ENCODE measurements around the gene SPPL2B.

Gene SPPL2B

DNA sequence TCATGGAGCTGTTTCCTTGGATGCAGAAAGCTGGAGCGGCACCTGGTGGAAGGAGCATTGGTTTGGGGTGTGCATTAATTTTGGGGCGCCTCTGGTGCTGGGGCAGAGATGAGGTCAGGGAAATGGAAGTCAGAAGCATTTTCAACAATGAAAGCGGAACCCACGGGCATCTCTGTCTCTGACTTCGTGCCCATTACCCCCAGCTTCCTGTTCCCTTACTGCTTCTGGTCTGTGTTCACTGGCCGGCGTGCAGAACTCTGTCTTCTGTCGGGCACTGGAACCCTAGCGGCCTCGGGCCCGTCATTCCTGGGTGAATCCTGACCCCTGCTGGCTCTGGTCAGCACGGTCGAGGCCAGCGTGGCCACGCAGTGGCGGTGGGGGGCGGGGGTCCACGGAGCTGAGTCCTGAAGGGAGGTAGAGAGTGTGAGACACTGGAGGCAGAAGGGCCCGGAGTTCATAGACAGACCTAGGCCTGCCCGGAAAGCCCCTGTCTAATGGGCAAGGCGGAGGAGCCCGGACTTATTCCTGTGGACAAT lies 12.6 kb upstream of the SPPL2B start:
- Histone ChIP-seq H3K4me3 (ENCODE audit: low read length) (no peak overlapping the region), H3K4me1 (ENCODE audit: insufficient read depth, low read length) (no peaks in the 10 kb centered on the region), H3K9me3 (ENCODE audit: insufficient read depth, low read depth, low read length) (peaks cover 5% of the 10 kb centered on the region; the same call in 1 of the 2 replicates), H3K36me3 (ENCODE audit: insufficient read depth, low read length) (no peaks in the 10 kb centered on the region), H3K9ac (ENCODE audit: low read depth, low read length) (no peak overlapping the region), H3K27ac (ENCODE audit: low read depth, low read length) (no peak overlapping the region), H3K27me3 (ENCODE audit: insufficient read depth, low read length) (no peaks in the 10 kb centered on the region)
- 34% methylated on average over 22 of the region's 22 CpGs for WGBS

DNA sequence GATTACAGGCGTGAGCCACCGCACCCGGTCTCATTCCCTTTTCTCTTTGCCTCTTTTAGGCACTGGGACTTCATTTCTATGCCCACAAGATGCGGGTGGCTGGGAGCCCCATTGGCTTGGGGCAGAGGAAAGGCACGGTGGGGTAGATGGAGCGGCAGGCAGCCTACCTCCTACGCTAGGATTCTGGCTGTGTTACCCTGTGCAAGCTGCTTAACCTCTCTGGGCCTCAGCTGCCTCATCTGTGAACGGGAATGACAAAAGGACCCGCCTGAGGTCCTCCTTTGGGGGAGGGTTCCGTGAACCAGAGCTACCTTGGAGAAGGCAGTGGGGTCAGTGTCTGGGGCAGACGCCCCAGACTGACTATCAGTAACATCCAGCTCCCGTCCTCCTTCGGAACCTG lies 11.2 kb upstream of the SPPL2B start:
- H3K4me3 ChIP-seq (ENCODE audit: low read length) = no peak overlapping the region
- H3K27me3 ChIP-seq (ENCODE audit: insufficient read depth, low read length) = no peaks in the 10 kb centered on the region
- H3K36me3 ChIP-seq (ENCODE audit: insufficient read depth, low read length) = 0 out of 2 replicates have a peak, but pooled peaks cover 5% of the 10 kb centered on the region
- peaks cover 5% of the 10 kb centered on the region; the same call in 1 of the 2 replicates for H3K9me3 ChIP-seq (ENCODE audit: insufficient read depth, low read depth, low read length)
- no peak overlapping the region for H3K9ac ChIP-seq (ENCODE audit: low read depth, low read length)
- no peak overlapping the region for H3K27ac ChIP-seq (ENCODE audit: low read depth, low read length)
- no peaks in the 10 kb centered on the region for H3K4me1 ChIP-seq (ENCODE audit: insufficient read depth, low read length)
- 89% methylated on average over 13 of the region's 13 CpGs for WGBS

DNA sequence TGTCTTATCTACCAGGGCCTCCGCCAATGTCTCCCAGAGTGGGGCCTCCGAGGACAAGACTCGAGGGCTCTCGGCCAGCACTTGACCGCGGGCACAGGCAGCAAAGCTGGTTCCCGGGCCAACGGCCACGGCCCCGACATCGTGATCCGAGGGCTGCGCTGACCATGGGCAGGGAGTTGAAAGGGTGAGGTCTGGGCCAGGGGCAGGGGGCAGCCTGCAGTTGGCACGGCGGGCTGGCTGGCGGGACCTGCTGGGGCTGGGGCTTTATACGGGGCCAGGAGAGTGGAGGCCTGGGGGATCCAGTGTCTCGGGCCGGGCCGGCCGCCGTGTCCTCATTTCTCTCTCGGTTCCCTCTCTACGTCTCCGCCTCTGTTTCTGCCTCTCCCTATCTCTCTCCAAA lies 10.7 kb upstream of the SPPL2B start:
- Histone ChIP-seq H3K27me3 (ENCODE audit: insufficient read depth, low read length) (no peaks in the 10 kb centered on the region), H3K9me3 (ENCODE audit: insufficient read depth, low read depth, low read length) (peaks cover 5% of the 10 kb centered on the region; the same call in 1 of the 2 replicates), H3K9ac (ENCODE audit: low read depth, low read length) (no peak overlapping the region), H3K36me3 (ENCODE audit: insufficient read depth, low read length) (0 out of 2 replicates have a peak, but pooled peaks cover 10% of the 10 kb centered on the region), H3K4me1 (ENCODE audit: insufficient read depth, low read length) (no peaks in the 10 kb centered on the region), H3K4me3 (ENCODE audit: low read length) (no peak overlapping the region), H3K27ac (ENCODE audit: low read depth, low read length) (no peak overlapping the region)
- 93% methylated on average over 25 of the region's 25 CpGs for WGBS

DNA sequence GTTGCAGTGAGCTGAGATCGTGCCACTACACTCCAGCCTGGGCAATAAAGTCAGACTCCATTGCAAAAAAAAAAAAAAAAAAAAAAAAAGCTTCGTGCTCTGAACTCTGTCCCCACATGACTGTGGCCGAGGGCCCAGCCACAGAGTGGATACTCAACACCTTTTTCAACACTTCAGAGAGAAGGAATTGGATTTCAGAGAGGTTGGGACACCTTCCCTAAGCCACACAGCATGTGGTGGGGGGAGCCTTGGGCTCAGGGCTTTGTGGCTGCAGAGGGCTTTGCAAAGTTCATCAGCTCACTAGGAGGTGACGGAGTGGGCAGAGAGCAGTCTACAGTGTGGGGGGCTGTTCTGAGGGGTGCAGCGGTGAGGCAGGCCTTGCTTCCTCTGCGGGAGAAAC lies 9.6 kb upstream of the SPPL2B start:
- no peak overlapping the region for H3K27ac ChIP-seq (ENCODE audit: low read depth, low read length)
- WGBS = 91% methylated on average over 4 of the region's 6 CpGs
- no peaks in the 10 kb centered on the region for H3K4me1 ChIP-seq (ENCODE audit: insufficient read depth, low read length)
- H3K9me3 ChIP-seq (ENCODE audit: insufficient read depth, low read depth, low read length) = peaks cover 5% of the 10 kb centered on the region; the same call in 1 of the 2 replicates
- H3K36me3 ChIP-seq (ENCODE audit: insufficient read depth, low read length) = peaks cover 19% of the 10 kb centered on the region; the same call in 1 of the 2 replicates
- H3K27me3 ChIP-seq (ENCODE audit: insufficient read depth, low read length) = no peaks in the 10 kb centered on the region
- H3K4me3 ChIP-seq (ENCODE audit: low read length) = no peak overlapping the region
- no peak overlapping the region for H3K9ac ChIP-seq (ENCODE audit: low read depth, low read length)

DNA sequence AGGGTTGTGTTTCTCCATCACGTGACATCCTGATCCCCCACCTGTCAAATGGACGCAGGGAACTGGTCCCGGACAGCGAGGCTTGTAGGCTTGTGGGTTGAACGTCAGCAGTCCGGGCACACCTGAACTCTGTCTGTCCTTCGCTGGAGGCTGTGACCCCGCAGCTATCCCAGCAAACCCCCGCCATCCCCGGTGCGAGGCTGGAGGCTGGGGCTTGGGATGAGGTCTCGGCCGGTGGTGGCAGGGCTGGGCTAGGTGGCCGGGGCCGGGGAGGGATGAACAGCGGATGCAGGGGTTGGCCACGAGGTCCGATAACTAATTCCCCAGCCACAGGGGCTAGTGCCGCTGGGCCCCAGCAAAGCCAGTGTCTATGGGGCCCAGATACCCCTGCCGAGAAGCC lies 8.9 kb upstream of the SPPL2B start:
- H3K27me3 ChIP-seq (ENCODE audit: insufficient read depth, low read length) = no peaks in the 10 kb centered on the region
- 90% methylated on average over 20 of the region's 20 CpGs for WGBS
- no peak overlapping the region for H3K9ac ChIP-seq (ENCODE audit: low read depth, low read length)
- peaks cover 5% of the 10 kb centered on the region; the same call in 1 of the 2 replicates for H3K9me3 ChIP-seq (ENCODE audit: insufficient read depth, low read depth, low read length)
- H3K27ac ChIP-seq (ENCODE audit: low read depth, low read length) = no peak overlapping the region
- H3K4me1 ChIP-seq (ENCODE audit: insufficient read depth, low read length) = no peaks in the 10 kb centered on the region
- H3K4me3 ChIP-seq (ENCODE audit: low read length) = no peak overlapping the region
- peaks cover 25% of the 10 kb centered on the region for H3K36me3 ChIP-seq (ENCODE audit: insufficient read depth, low read length)

DNA sequence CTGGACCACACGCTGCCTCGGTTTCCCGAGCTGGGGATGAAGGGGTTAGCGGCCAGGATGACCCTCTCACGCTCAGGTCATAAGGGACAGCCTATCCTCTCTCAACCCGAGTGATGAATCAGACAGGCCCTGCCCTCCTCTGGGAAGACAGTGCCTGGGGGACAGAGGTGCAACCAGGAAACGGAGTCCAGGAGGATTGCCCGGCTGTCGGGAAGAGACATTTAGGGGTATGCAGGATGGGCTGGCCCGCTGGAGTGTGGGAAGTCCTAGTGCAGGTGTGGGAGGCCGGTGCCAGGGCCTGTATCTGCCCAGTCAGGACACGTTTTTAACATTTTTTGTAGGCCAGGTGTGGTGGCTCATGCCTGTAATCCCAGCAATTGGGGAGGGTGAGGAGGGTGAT lies 8.4 kb upstream of the SPPL2B start:
- WGBS = 85% methylated on average over 12 of the region's 12 CpGs
- Histone ChIP-seq H3K36me3 (ENCODE audit: insufficient read depth, low read length) (peaks cover 30% of the 10 kb centered on the region), H3K27me3 (ENCODE audit: insufficient read depth, low read length) (no peaks in the 10 kb centered on the region), H3K4me1 (ENCODE audit: insufficient read depth, low read length) (no peaks in the 10 kb centered on the region), H3K27ac (ENCODE audit: low read depth, low read length) (no peak overlapping the region), H3K9ac (ENCODE audit: low read depth, low read length) (no peak overlapping the region), H3K9me3 (ENCODE audit: insufficient read depth, low read depth, low read length) (0 out of 2 replicates have a peak, but pooled peaks cover 1% of the 10 kb centered on the region), H3K4me3 (ENCODE audit: low read length) (no peak overlapping the region)

DNA sequence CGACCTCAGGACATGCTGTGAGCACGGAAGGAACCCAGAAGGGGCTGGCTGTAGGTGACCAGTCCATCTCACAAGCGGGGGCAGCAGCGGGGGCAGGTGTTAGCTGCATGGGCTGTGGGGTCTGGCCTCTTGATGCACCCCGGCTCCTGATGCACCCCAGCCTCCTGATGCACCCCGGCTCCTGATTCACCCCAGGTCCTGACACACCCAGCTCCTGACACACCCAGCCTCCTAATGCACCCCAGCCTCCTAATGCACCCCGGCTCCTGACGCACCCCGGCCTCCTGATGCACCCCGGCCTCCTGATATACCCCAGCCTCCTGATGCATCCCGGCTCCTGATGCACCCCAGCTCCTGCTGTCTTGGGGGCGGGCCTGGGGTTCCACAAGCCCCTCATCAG lies 7.5 kb upstream of the SPPL2B start:
- no peaks in the 10 kb centered on the region for H3K27me3 ChIP-seq (ENCODE audit: insufficient read depth, low read length)
- no peak overlapping the region for H3K4me3 ChIP-seq (ENCODE audit: low read length)
- H3K4me1 ChIP-seq (ENCODE audit: insufficient read depth, low read length) = no peaks in the 10 kb centered on the region
- no peak overlapping the region for H3K27ac ChIP-seq (ENCODE audit: low read depth, low read length)
- H3K9me3 ChIP-seq (ENCODE audit: insufficient read depth, low read depth, low read length) = no peaks in the 10 kb centered on the region
- no peak overlapping the region for H3K9ac ChIP-seq (ENCODE audit: low read depth, low read length)
- 91% methylated on average over 12 of the region's 12 CpGs for WGBS
- peaks cover 34% of the 10 kb centered on the region for H3K36me3 ChIP-seq (ENCODE audit: insufficient read depth, low read length)

DNA sequence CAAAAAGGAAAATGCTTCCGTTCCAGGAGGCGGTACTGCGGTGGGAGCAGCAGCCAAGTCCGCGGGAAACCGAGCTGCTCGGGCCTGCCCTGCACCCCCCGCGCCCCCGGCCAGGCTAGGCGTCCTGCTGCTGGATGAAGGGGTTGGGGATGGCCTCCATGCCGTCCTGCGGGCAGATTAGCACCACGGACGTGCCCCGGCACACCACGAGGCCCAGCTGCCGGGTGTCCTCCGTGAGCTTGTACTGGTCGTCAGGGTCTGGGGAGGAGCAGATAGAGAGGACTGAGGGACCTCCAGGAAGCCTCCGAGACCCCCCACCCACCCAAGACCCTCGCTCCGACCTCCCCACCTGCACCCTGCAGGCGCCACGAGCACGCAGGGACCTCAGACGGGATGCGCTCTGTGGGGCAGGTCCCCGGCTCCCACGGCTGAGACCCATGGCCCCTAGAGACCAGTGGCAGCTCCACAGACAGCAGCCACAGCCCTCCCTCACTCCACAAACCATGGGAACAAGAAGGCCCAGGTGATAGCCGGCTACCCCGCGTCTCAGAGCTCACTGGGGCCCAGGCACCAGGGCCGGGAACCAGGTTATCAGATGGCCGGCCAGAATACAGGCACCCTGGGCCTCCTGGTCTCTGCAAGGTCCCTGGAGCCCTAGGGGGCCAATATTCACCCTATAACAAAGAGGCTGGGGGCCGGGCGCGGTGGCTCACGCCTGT lies 6.8 kb upstream of the SPPL2B start:
- peaks cover 36% of the 10 kb centered on the region for H3K36me3 ChIP-seq (ENCODE audit: insufficient read depth, low read length)
- H3K9me3 ChIP-seq (ENCODE audit: insufficient read depth, low read depth, low read length) = no peaks in the 10 kb centered on the region
- no peaks in the 10 kb centered on the region for H3K27me3 ChIP-seq (ENCODE audit: insufficient read depth, low read length)
- H3K27ac ChIP-seq (ENCODE audit: low read depth, low read length) = no peak overlapping the region
- no peaks in the 10 kb centered on the region for H3K4me1 ChIP-seq (ENCODE audit: insufficient read depth, low read length)
- H3K4me3 ChIP-seq (ENCODE audit: low read length) = no peak overlapping the region
- 94% methylated on average over 39 of the region's 39 CpGs for WGBS
- no peak overlapping the region for H3K9ac ChIP-seq (ENCODE audit: low read depth, low read length)

DNA sequence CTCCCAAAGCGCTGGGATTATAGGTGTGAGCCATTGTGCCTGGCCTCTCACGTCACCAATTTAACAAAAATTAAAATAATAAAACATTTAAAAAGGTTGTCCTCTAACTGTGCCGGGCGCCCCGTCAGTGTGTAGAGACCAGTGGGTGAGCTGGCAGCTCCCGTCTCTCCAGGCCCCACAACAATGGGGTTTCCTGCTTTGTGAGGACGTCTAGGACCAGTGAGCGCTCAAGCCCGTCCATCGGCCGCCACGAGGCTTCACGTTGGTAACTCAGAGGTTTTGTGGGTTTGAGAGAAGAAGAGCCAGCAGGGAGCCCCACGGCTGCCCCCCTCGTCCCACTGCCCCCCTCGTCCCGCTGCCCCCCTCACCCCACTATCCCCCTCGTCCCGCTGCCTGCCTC lies 4.8 kb upstream of the SPPL2B start:
- Histone ChIP-seq H3K4me3 (ENCODE audit: low read length) (no peak overlapping the region), H3K27me3 (ENCODE audit: insufficient read depth, low read length) (no peaks in the 10 kb centered on the region), H3K27ac (ENCODE audit: low read depth, low read length) (no peak overlapping the region), H3K36me3 (ENCODE audit: insufficient read depth, low read length) (peaks cover 36% of the 10 kb centered on the region), H3K9ac (ENCODE audit: low read depth, low read length) (no peak overlapping the region), H3K4me1 (ENCODE audit: insufficient read depth, low read length) (peaks cover 4% of the 10 kb centered on the region; the same call in 1 of the 2 replicates), H3K9me3 (ENCODE audit: insufficient read depth, low read depth, low read length) (no peaks in the 10 kb centered on the region)
- WGBS = 97% methylated on average over 12 of the region's 19 CpGs

DNA sequence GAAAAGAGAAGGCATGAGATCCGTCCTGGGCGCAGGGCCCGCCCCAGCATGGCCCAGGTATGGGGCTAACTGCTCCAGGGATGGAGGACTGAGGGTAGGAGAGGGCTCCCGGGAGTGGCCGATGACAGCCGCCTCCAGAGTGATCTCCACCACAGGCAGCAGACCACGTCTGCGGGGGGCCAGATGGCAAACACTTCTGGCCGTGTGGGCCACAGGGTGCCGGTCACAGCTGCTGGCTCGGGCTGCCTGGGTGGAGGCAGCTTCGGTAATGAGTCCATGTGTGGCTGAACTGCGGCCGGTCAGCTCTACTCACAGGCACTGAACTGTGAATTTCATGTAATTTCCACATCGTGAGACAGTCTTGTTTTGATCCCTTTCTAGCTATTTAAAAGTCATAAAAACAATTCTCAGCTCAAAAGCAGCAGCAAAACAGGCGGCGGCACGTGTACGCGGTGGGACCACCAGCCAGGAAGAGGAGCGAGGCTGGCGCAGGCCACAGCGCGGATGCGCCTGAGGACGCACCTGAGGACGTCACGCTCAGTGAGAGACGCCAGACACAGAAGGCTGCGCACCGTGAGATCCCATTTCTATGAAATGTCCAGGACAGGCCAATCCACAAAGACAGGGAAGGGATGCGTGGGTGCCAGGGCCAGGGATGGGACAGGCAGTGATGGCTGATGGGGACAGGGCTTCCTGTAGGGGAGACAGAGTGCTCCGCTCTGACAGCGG lies 4.1 kb upstream of the SPPL2B start:
- Histone ChIP-seq H3K9ac (ENCODE audit: low read depth, low read length) (no peak overlapping the region), H3K27ac (ENCODE audit: low read depth, low read length) (no peak overlapping the region), H3K4me1 (ENCODE audit: insufficient read depth, low read length) (peaks cover 7% of the 10 kb centered on the region; the same call in 1 of the 2 replicates), H3K27me3 (ENCODE audit: insufficient read depth, low read length) (no peaks in the 10 kb centered on the region), H3K4me3 (ENCODE audit: low read length) (no peak overlapping the region), H3K36me3 (ENCODE audit: insufficient read depth, low read length) (peaks cover 36% of the 10 kb centered on the region), H3K9me3 (ENCODE audit: insufficient read depth, low read depth, low read length) (no peaks in the 10 kb centered on the region)
- WGBS = 93% methylated on average over 34 of the region's 34 CpGs
